GM12878 (cell line): ENCODE results near the gene KCNAB3. TPM values are rescaled to one million over a fixed set of nuclear protein-coding genes. Genes with fewer than 3 reads are reported as not detected.
A peak's percentile ranks its signal among the peaks of the same experiment; 100 is the strongest.

Source experiments
- ATAC-seq: fragments of 200-7000 bp; cut with Tn5 transposase; 3 replicates; pipeline ENCODE4 v1.9.1; 2020; ENCODE audit warnings: mild to moderate bottlenecking, moderate library complexity
- BruUV-seq: library from RNA; stranded (reverse); fragments of 400-500 nt; replicated peaks from 2 replicates; lab custom pipeline; 2021; lab: Mats Ljungman, UMichigan
- CTCF ChIA-PET: fragments of 300-600 bp; sonication (Branson Sonifier 250); formaldehyde crosslinking; extraction: SDS; loops from one replicate; lab custom pipeline; 2021; ENCODE audit warnings: inconsistent platforms; lab: Yijun Ruan, JAX
- POLR2A ChIA-PET: fragments of 350-600 bp; formaldehyde crosslinking; extraction: SDS; loops from one replicate; lab custom pipeline; 2021; ENCODE audit warnings: inconsistent platforms; lab: Charles Lee
- RAD21 ChIA-PET: fragments of 300-600 bp; sonication (Branson Sonifier 250); formaldehyde crosslinking; loops from one replicate; lab custom pipeline; 2023; ENCODE audit warnings: antibody characterized with exemption; ENCODE audit not compliant: unreplicated experiment; lab: Charles Lee
- SMC1A ChIA-PET: fragments of 300-600 bp; sonication (Branson Sonifier 250); formaldehyde crosslinking; loops from one replicate; lab custom pipeline; 2023; ENCODE audit not compliant: unreplicated experiment, uncharacterized antibody; lab: Charles Lee
- DNase-seq: peaks from one replicate; pipeline ENCODE4 v3.0.0-alpha.2; 2011; ENCODE audit warnings: low read depth, low spot score
- FAIRE-seq: peaks from 3 replicates; lab custom pipeline; 2011; peaks lifted over from hg19 to GRCh38; lab: Jason Lieb, UNC
- H2AFZ ChIP-seq: 2 replicates; pipeline ENCODE4 v1.6.0; 2011; ENCODE audit warnings: low read depth, low read length, control low read depth; ENCODE audit not compliant: control insufficient read depth
- H3K27ac ChIP-seq: 2 replicates; pipeline ENCODE4 v1.5.1; 2011; ENCODE audit warnings: control low read depth; ENCODE audit not compliant: control insufficient read depth, insufficient read depth
- H3K27me3 ChIP-seq, 2 experiments: replicated peaks in 1 of 2; 2 replicates each; pipeline versions ENCODE4 v1.6.0 to v1.6.1; 2011; ENCODE audit warnings: low read length in 1 of 2; ENCODE audit not compliant: control insufficient read depth in 2 of 2, insufficient read depth in 2 of 2
- H3K36me3 ChIP-seq, 2 experiments: 2 replicates each; pipeline ENCODE4 v1.5.1; 2011; ENCODE audit warnings: low read length in 1 of 2; ENCODE audit not compliant: control insufficient read depth in 2 of 2, insufficient read depth in 2 of 2
- H3K4me1 ChIP-seq: 2 replicates; pipeline ENCODE4 v1.6.1; 2011; ENCODE audit warnings: mild to moderate bottlenecking, low read length, moderate library complexity, mixed read lengths; ENCODE audit not compliant: control insufficient read depth, insufficient read depth
- H3K4me2 ChIP-seq: 2 replicates; pipeline ENCODE4 v1.6.0; 2011; ENCODE audit warnings: control low read depth; ENCODE audit not compliant: control insufficient read depth, insufficient read depth
- H3K4me3 ChIP-seq: fragments of 200-600 bp; sonication (generic); 2 replicates; pipeline ENCODE4 v1.5.1; 2016
- H3K79me2 ChIP-seq: 2 replicates; pipeline ENCODE4 v1.6.0; 2011; ENCODE audit warnings: low read length; ENCODE audit not compliant: control insufficient read depth, insufficient read depth
- H3K9ac ChIP-seq: 2 replicates; pipeline ENCODE4 v1.8.0; 2011; ENCODE audit warnings: low read length, control low read depth, mixed read lengths; ENCODE audit not compliant: control insufficient read depth, insufficient read depth
- H3K9me3 ChIP-seq: replicated peaks from 3 replicates; pipeline ENCODE4 v1.5.1; 2011; ENCODE audit warnings: mild to moderate bottlenecking, low read length; ENCODE audit not compliant: control insufficient read depth, insufficient read depth
- H4K20me1 ChIP-seq: 2 replicates; pipeline ENCODE4 v1.6.0; 2011; ENCODE audit not compliant: control insufficient read depth, insufficient read depth
- ATF7 ChIP-seq: fragments of 450-650 bp; IDR thresholded peaks from 2 replicates; pipeline ENCODE4 v1.6.1; 2016; ENCODE audit warnings: low read depth, mild to moderate bottlenecking
- CBX3 ChIP-seq: fragments of 200-600 bp; sonication (generic); IDR thresholded peaks from 2 replicates; pipeline ENCODE4 v1.6.1; 2016; ENCODE audit warnings: low read depth, borderline replicate concordance
- E2F8 ChIP-seq: fragments of 450-650 bp; IDR thresholded peaks from 2 replicates; pipeline ENCODE4 v1.6.1; 2018; ENCODE audit warnings: mild to moderate bottlenecking, low read depth, moderate library complexity; ENCODE audit not compliant: partially characterized antibody
- ELK1 ChIP-seq: IDR thresholded peaks from 2 replicates; pipeline ENCODE4 v1.6.1; 2012; ENCODE audit warnings: low read depth, low read length, improper control_type of control experiment
- EZH2 ChIP-seq: IDR thresholded peaks from 2 replicates; pipeline ENCODE4 v1.6.1; 2012; ENCODE audit warnings: low read depth, mild to moderate bottlenecking, control low read depth, inconsistent platforms, low read length, borderline replicate concordance; ENCODE audit not compliant: control insufficient read depth
- HDGF ChIP-seq: fragments of 450-650 bp; IDR thresholded peaks from 2 replicates; pipeline ENCODE4 v1.6.1; 2016; ENCODE audit warnings: antibody characterized with exemption
- KAT2A ChIP-seq: conservative IDR thresholded peaks from 2 replicates; pipeline ENCODE4 v1.6.1; 2011; ENCODE audit warnings: low read depth, low read length; ENCODE audit not compliant: control insufficient read depth
- NFYB ChIP-seq: IDR thresholded peaks from 2 replicates; pipeline ENCODE4 v1.6.1; 2011; ENCODE audit warnings: low read depth, mild to moderate bottlenecking, low read length, improper control_type of control experiment, moderate library complexity; ENCODE audit not compliant: insufficient read depth
- NR2F1 ChIP-seq: fragments of 450-650 bp; conservative IDR thresholded peaks from 2 replicates; pipeline ENCODE4 v1.6.1; 2017; ENCODE audit warnings: mild to moderate bottlenecking
- PKNOX1 ChIP-seq: fragments of 450-650 bp; IDR thresholded peaks from 2 replicates; pipeline ENCODE4 v1.6.1; 2016; ENCODE audit warnings: mild to moderate bottlenecking
- POU2F2 ChIP-seq: IDR thresholded peaks from 3 replicates; pipeline ENCODE4 v1.6.1; 2011; ENCODE audit warnings: low read depth, mild to moderate bottlenecking, low read length, borderline replicate concordance
- SMARCA5 ChIP-seq: fragments of 450-650 bp; IDR thresholded peaks from 2 replicates; pipeline ENCODE4 v1.6.1; 2017; ENCODE audit warnings: mild to moderate bottlenecking
- USF1 ChIP-seq: IDR thresholded peaks from 2 replicates; pipeline ENCODE4 v1.6.1; 2011; ENCODE audit warnings: borderline replicate concordance, low read depth, mild to moderate bottlenecking, moderate library complexity, mixed read lengths, low read length; ENCODE audit not compliant: insufficient read depth; ENCODE audit errors: extremely low read length
- ZBTB4 ChIP-seq: fragments of 450-650 bp; formaldehyde crosslinking; IDR thresholded peaks from 2 replicates; pipeline ENCODE4 v1.4.0; 2022; ENCODE audit warnings: mild to moderate bottlenecking, moderate library complexity
- ZNF622 ChIP-seq: fragments of 450-650 bp; IDR thresholded peaks from 2 replicates; pipeline ENCODE4 v1.6.1; 2017; ENCODE audit warnings: mild to moderate bottlenecking, inconsistent platforms
- WGBS: methylation state at CpG from one replicate; pipeline ENCODE4 v1.1.6; 2016; ENCODE audit warnings: low lambda C conversion rate; ENCODE audit not compliant: insufficient replicate concordance, insufficient coverage; ENCODE audit errors: missing lambda C conversion rate; 5-methylcytosine and 5-hydroxymethylcytosine counted together
- in situ Hi-C: fragments of 300-500 bp; cut with MboI; formaldehyde crosslinking; loops from 9 replicates; pipeline ENCODE4 v1.14.3; 2018; ENCODE audit warnings: mixed read lengths
- intact Hi-C: fragments of 100-400 bp; cut with micrococcal nuclease; formaldehyde crosslinking; loops from one replicate; pipeline ENCODE4 v1.14.2; 2022; ENCODE audit not compliant: unreplicated experiment
- polyA plus RNA-seq, 11 experiments: library from polyadenylated mRNA; depleted of rRNA in 4 of 11; unstranded in 6 of 11; stranded (reverse) in 5 of 11; fragments of >200 nt; fragmentation: Nextera tagmentation in 4 of 11; fragmentation: Illumina TruSeq in 1 of 11; extraction: Ambion mirVana in 4 of 11; extraction: Trizol in 1 of 11; gene quantifications; 1 replicate in 1 of 11; 2 replicates in 10 of 11; pipeline versions ENCODE4 v1.2.1 to v1.2.3, GENCODE V29; 2011 to 2016; ENCODE audit warnings: inconsistent platforms in 2 of 11, missing spikeins in 2 of 11, low read depth in 1 of 11
- total RNA-seq, 4 experiments: library from RNA; depleted of rRNA in 3 of 4; stranded (reverse); fragments of >200 nt in 3 of 4; fragmentation: Illumina TruSeq in 1 of 4; extraction: Trizol in 1 of 4; gene quantifications; 2 replicates each; pipeline versions ENCODE4 v1.2.1 to v1.2.3, GENCODE V29; 2013 to 2021

The KCNAB3 gene
- total and polyA plus RNA-seq, 10 of the 15 experiments (the other 5 are each of a cell fraction or from before 2014, with no cell fraction given), result 0.22 to 7.9 (median 1.8) TPM

GRCh38 chr17:7887038-7887481 is 42.6 kb downstream of the KCNAB3 start:
- peaks cover 8% of the 10 kb centered on the region for H3K4me1 ChIP-seq
- peak overlapping the region; percentile 87 for H3K9ac ChIP-seq
- ChIA-PET RAD21 (no interaction called here), POLR2A (no interaction called here), CTCF (interaction anchor here (1.7 kb wide), 1 partner anchor 25 kb away, joined by 4 read pairs; no protein-coding TSS in a partner anchor), SMC1A (no interaction called here)
- H3K27me3 ChIP-seq, result no peaks in the 10 kb centered on the region
- no peaks in the 10 kb centered on the region for H3K9me3 ChIP-seq
- no peak for DNase-seq
- peak overlapping the region; percentile 96 for H3K4me2 ChIP-seq
- intact Hi-C loops (no loop called here), in situ Hi-C loops (no loop called here)
- 3% methylated on average over 8 of the region's 8 CpGs for WGBS
- FAIRE-seq, result no peak
- no peaks in the 10 kb centered on the region for H4K20me1 ChIP-seq
- TSS peak; percentile 62 for BruUV-seq
- peaks cover 45% of the 10 kb centered on the region for H3K79me2 ChIP-seq
- peaks cover 7% of the 10 kb centered on the region in 2 experiments; a peak in 3 of 4 replicates for H3K36me3 ChIP-seq
- peak overlapping the region; percentile 88 for H3K4me3 ChIP-seq
- H2AFZ ChIP-seq, result peak overlapping the region; percentile 41
- no peak for ATAC-seq
- peak overlapping the region; percentile 91 for H3K27ac ChIP-seq
- no peak for TF ChIP-seq HDGF
- no peak for TF ChIP-seq ELK1
- TF ChIP-seq SMARCA5, result no peak
- no peak for TF ChIP-seq ZNF622
- 0 out of 2 replicates have a peak, but pooled peaks have one; percentile 14 for TF ChIP-seq ATF7
- no peak for TF ChIP-seq POU2F2
- TF ChIP-seq USF1, result no peak
- TF ChIP-seq NR2F1, result no peak
- TF ChIP-seq E2F8, result peak; percentile 54
- no peak for TF ChIP-seq CBX3
- TF ChIP-seq NFYB, result no peak
- no peak for TF ChIP-seq KAT2A
- TF ChIP-seq PKNOX1, result no peak
- TF ChIP-seq ZBTB4, result no peak
- no peak for TF ChIP-seq EZH2
